TTC549 (cell line): ENCODE data around the gene DYSF.

Experiments
- FAIRE-seq: peaks from 2 replicates; lab custom pipeline; 2012; peaks lifted over from hg19 to GRCh38; lab: Jason Lieb, UNC

The DYSF gene

DNA sequence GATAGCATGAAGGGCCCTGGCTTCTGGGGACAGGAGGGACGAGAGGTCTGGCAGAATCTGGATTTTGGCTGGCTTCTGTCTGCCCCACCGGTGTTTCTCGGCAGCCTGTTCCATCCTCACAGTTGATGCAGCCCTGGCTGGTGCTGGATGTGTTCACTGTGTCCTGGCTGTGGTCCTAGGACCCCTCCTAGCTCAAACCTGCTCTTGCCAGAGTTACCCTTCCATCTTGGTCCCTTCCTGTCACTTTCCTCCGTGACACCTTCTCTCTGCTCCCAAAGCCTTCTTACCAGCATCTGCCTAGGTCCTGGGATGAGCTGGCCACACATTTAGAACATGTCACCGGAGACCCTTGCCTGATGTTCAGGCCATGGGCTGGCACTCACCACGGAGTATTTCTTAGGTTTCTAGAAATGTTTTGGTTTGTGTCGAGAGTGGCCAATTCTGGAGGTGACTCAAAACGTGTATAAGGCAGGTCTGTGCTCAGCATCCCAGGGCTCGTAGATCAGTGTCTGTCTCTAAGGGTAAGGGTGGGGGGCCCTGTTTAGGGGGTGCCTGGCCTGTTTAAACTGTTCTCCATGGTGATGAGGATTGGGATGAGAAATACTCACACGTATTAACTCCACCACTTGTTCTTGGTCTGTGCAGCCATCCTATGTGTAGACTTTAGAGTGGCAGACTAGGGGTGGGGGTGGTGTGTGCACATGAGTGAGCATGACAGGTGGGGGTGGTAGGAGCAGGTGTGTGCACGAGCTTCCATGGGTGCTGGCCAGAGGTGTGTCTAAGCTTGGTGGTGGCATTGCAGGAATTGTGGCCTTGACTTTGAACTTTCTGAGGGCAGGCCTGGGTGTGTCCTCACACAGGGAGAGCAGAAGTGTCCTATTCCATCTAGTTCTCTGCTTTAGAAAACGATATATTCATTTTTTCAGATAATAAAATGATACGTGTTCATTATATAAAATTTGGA, 162.7 kb downstream of the DYSF start:
- no peak for FAIRE-seq

DNA sequence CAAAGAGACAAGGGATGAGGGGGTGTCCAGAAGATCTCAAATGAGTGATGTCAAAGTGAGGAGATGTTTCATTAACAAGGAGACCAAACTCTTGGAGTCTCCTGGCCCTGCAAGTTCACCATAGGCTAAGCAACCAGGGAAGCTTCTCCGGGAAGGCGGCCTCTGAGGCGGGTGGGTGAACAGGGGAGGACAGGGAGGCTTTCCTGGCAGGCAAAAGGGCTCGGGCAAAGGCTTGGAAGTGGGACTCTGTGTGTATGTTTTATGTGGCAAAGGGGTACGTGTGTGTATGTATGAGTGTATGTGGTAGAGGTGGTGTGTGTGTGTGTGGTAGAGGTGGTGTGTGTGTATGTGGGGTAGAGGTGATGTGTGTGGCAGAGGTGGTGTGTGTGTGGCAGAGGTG, 163.9 kb downstream of the DYSF start:
- FAIRE-seq = no peak

DNA sequence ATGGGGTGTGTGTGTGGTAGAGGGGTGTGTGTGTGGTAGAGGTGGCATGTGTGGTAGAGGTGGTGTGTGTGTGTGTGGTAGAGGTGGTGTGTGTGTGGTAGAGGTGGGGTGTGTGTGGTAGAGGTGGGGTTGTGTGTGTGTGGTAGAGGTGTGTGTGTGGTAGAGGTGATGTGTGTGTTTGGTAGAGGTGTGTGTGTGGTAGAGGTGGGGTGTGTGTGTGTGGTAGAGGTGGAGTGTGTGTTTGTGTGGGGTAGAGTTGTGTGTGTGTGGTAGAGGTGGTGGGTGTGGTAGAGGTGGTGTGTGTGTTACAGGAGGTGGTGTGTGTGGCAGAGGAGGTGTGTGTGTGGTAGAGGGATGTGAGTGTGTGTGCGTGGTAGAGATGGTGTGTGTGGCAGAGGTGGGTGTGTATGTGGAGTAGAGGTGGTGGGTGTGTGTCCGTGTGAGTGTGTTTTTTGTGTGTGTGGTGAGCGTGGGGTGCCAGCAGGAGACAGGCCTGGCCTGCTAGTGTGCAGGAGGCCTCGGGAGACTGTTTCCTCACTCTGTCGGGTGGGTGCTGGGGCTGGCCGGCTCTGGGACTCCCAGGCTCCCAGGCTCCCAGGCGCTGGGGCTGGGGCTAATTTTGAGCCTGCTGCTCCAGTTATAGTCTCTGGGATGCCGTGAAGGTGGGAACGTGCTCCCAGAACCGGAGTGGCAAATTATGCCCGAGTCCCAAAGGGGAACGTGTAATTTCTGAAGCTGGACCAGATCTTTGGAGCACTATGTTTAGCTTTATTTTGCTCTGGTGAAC, 165.2 kb downstream of the DYSF start:
- no peak for FAIRE-seq

DNA sequence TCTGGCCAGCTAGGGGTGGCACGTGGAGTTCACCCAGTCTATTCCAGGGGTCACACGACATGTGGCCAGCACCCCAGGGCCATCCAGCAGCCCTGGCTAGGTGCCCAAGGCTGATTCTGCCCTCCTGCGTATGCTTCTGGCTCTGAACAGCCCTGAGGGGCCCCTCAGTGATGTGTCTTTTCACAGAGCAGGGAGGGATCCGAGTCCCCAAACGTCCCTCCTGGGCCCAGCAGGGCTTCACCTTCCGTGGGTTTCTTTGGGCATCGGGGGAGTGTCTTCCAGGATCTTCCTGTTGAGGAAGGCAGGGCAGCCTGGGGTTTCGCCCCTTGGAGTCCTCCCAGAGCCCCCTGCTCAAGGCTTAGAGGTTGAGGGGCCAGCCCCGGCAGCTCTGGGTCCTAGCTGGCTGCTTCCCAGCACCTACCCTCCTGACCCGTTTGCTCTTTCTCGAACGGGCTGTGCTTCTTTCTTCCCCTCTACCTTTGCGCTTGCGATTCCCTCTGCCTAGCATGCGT, 165.9 kb downstream of the DYSF start:
- FAIRE-seq = no peak

DNA sequence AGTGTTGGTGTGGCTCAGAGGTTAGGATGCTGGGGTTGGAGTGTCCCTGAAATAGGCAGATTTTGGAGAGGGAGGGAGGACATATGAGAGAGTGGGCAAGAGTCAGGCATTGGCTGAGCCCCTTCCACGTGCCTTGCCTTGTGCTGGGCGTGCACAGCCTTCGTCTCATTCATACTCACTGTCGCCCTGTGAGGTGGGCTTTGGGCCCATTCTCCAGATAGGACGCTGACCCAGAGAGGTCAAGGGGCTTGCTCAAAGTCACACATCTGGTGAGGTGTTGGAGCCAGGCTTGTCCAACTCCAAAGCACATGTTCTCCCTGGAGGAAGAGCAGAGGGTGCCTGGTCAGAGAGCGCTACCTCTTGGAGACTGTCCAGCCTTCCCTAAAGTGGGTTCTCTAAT, 166.8 kb downstream of the DYSF start:
- FAIRE-seq = no peak

DNA sequence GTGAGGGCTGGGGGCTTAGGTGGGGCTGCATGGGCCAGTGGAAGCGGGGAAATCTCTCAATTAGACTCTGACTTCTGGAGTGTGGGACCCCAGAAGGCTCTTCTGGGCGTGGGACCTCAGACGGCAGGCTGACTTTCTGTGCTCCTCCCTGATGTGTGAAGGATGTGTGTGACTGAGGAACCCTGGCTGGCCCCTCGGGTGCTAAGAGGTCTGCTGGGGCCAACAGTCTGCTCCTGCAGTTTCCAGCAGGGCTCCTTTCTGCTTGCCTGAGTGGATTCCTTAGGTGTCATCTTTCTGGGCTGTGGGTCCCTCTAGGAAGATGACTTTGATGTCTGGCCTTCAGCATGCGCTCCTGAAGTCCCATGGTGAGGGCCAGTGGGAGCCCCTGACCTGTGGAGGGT, 167.5 kb downstream of the DYSF start:
- no peak for FAIRE-seq

DNA sequence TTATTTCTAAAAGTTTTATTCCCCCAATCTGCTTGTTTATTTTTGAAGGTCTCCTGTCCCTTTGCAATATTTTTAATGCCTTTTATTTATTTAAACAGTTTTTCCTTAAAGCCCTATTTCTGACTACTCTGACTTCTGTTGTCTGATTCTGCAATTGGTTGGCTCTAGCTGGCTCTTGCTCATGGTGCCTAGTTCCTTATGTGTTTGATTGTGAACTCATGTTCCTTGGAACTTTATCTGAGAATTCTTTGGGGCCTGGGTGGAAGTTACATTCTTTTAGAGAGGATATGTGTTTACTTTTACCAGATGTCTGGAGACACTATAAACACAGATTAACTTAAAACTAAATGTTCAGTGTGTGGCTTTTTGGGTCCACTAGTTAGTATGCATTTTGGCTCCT, 175.9 kb downstream of the DYSF start:
- no peak for FAIRE-seq

DNA sequence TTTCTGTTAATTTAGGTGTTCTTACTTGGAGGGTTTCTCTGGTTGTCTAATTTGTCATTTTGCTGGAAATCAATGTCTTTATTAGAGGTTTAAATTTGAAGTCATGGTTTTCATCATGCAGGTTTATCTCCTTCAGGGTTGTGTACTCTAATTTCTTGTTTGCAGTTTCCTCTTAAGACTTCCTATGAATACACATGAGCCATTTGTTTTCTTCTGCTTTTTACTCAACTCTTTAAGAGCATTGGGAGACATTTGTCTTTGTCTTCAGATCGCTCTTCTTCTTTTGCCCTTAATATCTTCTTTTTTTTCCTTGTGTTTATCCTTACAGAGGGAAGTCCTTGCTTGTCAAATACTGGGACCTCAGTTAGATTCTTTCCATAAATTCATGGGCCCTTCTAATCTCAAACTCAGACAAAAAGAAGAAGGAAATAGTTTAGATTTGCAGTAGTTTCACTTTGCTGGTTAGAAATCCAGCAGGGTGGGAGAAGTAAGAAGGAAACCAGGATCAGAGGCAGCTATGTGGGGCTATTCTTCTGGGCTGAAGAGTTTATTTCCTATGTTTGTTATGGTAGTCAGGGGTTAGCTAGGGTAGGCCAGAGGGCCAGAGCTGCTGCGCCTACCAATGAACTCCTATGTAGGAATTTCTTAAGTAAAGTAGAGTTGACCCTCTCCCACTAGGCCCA, 176.6 kb downstream of the DYSF start:
- FAIRE-seq = no peak

DNA sequence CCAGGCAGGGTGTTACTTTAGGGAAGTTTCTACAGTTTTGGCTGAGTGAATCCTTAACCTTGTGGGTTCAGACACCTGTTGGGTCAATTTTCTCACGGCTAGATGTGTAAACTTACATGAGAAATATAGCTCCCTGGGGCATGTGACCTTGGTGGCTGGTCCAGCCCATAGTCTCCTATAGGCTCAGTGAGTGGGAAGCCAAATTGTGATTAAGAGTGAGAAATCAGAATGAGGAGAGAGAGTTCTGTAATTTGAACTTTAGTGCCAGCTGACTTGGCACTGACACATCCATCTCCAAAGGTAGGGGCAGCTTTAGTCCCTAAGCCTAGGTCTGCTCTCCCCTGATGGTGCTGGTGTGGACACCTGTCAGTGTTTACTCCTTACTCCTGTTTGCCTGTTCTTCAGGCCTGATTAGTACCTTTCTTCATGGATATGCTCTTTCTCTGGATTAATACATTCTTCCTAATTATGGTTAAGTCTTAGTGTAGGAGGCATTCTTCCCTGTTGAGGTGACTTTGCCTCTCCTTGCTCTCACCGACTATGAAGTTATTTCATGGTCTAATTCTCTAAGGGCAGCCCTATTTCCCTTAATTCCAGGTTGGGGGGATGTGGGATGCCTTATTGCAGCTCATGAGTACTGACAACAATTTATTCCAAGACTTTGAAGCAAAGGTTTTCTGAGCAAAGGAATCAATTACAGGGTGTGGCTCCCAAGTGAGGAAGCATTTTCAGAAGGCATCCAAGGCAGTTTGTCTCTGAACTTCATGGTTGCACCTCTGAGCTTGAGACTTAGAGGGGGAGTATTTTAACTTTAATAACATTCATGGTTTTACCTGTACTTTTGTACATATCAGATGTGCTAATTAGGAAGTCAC, 177.3 kb downstream of the DYSF start:
- no peak for FAIRE-seq

DNA sequence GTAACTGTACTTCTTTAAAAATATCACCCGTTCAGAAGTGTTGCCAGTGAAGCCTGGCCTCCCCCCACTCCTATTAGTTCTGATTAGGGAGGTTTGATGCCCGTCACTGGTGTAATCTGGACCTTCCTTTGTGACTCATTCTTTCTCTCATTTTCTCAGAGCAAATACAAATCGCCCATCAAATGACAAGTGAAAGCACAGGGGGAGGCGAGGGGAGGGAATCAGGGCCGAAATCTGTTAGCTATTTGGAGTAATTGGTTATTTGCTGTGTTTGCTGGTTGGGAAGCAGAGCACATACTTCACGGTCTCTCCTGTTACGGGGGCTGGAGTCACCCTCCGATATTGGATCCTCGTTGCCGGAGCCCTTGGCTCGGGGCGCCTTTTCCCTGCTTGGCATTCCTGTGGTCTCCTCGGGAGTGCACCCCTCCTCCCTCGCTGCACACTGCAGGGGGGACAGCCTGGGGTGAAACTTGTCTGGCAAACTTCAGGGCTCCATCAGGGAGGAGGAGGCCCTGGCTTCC, 178.1 kb downstream of the DYSF start:
- FAIRE-seq = no peak

DNA sequence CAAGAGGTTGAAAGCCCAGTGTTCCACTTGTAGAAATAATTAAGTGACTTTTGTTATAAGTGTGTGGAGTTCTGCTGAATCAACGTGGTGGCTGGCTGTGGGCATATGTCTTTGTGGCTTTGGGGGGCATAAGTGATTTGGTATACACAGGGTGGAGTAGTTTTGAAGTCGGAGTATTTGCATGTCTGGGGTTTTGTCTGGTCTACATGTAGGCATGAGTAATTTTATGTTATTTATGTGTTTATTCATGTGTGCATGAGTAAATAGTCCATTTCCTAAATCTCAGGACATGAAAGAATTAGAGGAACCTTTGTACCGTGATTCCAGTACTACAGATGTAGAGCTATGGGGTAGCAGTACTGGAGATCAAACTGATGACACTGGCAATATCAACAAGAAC, 179.7 kb downstream of the DYSF start:
- no peak for FAIRE-seq

DNA sequence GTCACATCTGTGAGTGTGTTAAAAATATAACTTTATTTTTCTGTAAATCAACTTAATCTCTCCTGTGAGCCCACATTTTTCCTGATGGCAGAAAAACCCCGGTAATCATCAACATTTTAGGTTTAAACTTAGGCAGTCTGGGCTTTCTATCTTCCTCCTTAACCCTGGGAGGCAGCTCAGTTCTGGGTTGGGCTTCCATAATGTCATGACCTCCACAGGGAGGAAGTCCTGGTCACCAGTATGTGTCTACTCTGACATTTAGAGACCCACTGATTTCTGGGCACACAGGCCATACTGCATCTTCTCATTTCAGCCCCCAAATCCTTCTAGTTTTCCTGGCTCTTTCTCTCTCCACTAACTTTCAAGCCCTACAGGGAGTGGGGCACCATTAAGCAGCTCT, 181.2 kb downstream of the DYSF start:
- no peak for FAIRE-seq

DNA sequence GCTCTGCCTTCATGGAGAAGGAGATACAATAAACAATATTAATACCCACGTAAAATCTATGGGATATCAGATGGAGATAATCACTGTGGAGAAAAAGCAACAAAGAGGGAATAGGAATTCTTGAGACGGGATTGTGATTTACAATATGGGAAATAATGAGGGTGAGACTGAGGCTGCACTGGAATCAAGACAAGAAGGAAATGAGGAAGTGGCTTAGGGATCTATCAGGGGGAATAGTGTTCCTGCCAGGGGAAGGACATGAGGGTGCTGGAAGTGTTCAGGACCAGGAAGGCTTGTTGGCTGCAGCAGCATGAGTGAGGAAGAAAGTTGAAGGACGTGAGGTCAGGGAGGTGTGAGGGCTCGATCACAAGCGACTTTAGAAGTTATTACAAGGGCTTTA, 182.4 kb downstream of the DYSF start:
- FAIRE-seq = no peak

DNA sequence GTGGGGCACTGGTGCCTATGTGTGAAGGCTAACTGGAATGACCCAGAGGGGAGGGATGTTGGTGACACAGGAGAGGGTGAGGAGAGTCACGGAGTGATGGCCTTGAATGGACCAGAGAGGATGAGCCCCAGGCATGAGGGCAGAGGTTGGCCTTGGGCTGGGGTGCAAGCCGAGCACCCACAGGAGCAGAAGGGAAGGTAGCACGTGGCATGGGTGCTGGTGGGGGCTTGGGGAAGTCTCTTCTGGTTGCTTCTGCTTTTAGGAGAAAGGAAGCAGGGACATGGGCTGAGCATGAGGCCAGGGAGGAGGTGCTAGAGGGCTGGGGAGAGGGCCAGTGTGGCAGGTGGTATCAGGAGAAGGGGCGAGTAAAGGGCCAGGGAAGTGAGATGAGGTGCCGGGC, 183.8 kb downstream of the DYSF start:
- FAIRE-seq = no peak

DNA sequence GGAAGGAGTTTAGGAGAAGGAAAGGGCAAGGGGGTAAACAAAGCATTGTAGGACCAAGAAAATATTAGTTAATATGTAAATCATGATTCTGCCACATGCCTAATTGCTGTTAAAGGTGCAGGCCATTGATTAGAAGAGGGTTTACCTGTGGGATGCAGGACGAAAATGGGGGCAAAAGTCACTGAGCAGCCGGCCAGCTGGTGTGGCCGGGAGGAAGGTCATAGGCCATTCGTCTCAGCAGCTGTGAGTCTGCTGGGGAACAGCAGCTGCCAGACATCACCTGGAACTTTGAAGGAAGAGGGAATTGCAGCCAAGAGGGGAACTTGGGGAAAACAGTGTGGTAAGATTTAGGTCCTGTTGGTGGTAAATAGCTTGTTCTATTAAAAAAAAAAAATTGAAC, 184.4 kb downstream of the DYSF start:
- no peak for FAIRE-seq

DNA sequence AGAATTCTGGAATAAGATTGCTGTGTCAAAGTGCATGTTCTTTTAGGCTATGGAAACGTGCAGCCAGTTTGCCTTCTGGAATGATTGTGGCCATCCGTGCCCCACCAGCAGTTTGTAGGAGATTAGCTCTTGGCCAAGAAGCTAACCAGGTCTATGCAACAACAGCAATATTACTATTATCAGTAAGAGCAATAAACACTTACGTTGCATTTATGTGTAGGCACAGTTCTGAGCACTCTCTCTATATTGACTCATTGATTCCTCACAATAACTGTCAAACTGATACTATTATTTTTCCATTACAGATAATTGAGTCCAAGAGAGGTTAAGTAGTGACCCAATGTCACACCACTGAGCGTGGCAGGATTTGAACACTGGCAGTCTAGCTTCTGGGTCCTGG, 186.4 kb downstream of the DYSF start:
- no peak for FAIRE-seq

DNA sequence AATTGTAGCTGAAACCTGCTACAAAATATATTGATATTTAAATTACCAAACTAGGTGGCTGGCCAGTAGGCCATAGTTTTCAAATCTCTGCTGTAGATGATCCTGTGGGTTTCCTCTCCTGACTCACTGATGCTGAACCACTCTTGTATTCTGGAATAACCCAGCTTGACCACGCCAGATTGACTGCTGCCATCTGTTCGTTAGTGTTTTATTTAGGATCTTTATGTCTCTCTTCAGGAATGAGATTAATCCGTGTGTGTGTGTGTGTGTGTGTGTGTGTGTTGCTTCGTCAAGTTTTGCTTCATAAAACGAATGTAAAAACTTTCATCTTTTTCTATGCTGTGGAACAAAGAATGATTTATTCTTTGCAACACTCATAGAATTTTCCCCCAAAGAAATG, 187.1 kb downstream of the DYSF start:
- no peak for FAIRE-seq

DNA sequence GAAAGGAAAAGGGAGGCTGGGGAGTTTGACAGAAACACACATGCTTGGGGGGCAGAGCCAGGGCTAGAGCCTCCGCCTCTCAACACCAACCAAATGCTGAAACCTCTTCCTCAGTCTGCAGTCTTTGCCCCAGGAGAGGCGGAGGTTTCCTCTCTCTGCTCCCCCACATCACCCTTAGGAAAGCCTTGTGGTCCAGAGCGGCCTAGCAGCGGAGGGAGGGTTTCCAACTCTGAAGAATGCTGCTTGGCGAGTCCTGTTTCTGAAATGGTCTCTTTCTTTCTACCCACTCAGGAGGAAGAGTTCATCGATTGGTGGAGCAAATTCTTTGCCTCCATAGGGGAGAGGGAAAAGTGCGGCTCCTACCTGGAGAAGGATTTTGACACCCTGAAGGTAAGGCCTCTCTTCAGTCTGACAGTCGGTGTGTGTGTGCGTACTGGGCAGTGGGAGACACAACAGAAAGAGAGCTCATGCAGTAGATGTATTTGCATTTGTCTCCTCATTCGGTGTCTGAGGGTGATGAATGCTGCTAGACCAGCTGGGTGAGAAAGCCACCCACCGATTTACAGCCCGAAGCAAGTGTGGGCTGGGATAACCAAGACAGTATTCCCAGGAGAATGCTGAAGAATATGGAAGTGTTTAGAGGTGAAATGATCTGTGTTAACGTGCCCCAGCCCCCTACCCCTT, 190.5 kb downstream of the DYSF start:
- no peak for FAIRE-seq

DNA sequence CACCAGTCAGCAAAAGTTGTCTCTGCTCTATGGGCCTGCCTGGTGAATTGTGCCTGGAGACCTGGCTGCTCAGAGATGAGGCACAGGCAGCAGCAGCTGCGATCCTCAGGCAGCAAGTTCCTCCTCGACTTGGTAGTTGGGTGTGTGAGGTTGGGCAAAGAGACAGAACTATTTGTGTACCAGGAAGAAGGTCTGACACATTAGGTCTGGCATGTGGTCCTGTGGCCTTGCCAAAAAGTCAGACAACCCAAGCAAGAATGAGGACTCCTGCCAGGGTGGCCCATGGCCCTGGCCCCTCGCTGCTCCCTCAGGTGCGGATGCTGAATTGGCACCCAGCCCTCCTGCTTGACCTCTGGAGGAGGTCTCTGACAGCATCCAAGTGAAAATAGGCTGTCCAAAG, 192.7 kb downstream of the DYSF start:
- no peak for FAIRE-seq

DNA sequence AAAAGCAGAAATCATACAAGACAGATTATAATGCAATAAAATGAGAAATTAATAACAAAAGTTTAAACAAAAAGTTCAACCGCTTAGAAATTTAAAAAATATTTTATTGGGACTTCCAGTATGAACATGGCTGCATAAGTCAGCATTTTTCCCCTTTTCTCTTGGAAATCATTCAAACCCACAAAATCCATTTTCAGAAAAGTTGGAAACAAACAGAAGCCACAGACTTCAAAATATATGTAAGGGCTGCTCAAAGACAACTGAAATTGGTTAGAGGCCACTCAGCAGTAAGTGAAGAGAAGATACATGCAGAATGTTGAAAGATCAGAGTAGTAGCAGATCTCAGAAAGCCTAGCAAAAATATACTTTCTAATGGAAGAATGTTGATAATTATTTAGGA, 194.0 kb downstream of the DYSF start:
- FAIRE-seq = no peak

DNA sequence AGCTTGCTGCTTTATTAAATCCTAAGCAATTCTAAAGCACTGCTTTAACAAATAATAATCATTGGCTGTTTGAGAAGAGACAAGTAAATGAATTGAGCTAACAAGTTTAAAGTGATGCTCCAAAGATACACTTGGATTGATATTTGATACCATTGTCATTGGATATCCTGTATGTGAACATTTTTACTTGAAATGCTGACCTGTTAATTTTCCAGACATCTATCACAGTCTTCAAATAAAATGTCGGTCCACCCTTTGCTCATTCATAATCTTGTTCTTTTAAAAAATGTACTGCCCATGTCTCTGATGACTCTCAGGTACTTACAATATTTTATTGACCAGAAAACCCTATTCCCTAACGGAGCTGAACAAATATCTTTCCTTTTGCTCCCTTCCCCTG, 202.1 kb downstream of the DYSF start:
- no peak for FAIRE-seq
